ENCODE measurements around the gene ASPRV1. TPM values are rescaled to one million over a fixed set of nuclear protein-coding genes. Genes with fewer than 3 reads are reported as not detected.

The ASPRV1 gene
- total RNA-seq, 1 experiment from 2014 or later, result 1.3 TPM

- Mint-ChIP-seq H3K4me3 (no peak overlapping the region), H3K36me3 (no peaks in the 10 kb centered on the region), H3K27ac (no peak overlapping the region; the same call in 1 of the 2 replicates), H3K4me1 (no peaks in the 10 kb centered on the region), H3K9me3 (peaks cover 3% of the 10 kb centered on the region; the same call in 1 of the 2 replicates), H3K27me3 (ENCODE audit: low read depth) (no peaks in the 10 kb centered on the region; the same call in 1 of the 2 replicates)
- CTCF ChIA-PET, result interaction anchor here (1.3 kb wide), 1 partner anchor 84 kb away, joined by 4 read pairs; no protein-coding TSS in a partner anchor
- POLR2A ChIA-PET, result no interaction called here
- DNase-seq (ENCODE audit: low spot score) (no peak), ATAC-seq (no peak)
- TF ChIP-seq NFE2L1 (CRISPR knock-in tag; IDR thresholded peaks at IDR 0.05) (no peak), TEAD4 (CRISPR knock-in tag; IDR thresholded peaks at IDR 0.05) (no peak), STAT6 (CRISPR knock-in tag; conservative IDR thresholded peaks at IDR 0.05; ENCODE audit: low read depth) (no peak), RORB (CRISPR knock-in tag; IDR thresholded peaks at IDR 0.05) (no peak), ATF1 (CRISPR knock-in tag; IDR thresholded peaks at IDR 0.05) (no peak)
- TF ChIP-seq, protein P1, sequence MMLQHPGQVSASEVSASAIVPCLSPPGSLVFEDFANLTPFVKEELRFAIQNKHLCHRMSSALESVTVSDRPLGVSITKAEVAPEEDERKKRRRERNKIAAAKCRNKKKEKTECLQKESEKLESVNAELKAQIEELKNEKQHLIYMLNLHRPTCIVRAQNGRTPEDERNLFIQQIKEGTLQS (CRISPR knock-in tag; conservative IDR thresholded peaks at IDR 0.05), result no peak
These were observed 25.3 kb upstream of the ASPRV1 start for GRCh38 chr2:69986691-69987090.

DNA sequence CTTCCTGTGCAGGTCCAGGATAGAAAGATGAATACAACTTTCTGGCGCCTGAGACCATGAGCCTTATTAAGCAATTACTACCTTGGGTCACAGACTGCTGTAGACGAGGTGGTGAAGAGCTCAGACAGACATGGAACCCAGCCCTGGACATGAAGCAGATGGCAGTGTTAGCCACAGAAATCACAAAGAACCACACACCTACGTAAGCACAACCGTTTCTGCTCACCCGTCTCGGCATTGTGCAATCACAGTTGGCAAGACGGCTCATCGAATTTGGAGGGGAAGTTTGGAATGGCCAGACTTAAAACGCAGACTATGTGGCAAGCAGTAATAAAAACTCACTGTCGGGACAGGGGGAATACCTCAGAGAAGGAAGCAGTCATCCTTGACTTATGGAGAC is 24.3 kb upstream of the ASPRV1 start:
- POLR2A ChIA-PET, result no interaction called here
- Mint-ChIP-seq H3K4me3 (no peak overlapping the region), H3K4me1 (no peaks in the 10 kb centered on the region), H3K27me3 (ENCODE audit: low read depth) (no peaks in the 10 kb centered on the region; the same call in 1 of the 2 replicates), H3K27ac (no peak overlapping the region), H3K36me3 (no peaks in the 10 kb centered on the region), H3K9me3 (peaks cover 3% of the 10 kb centered on the region; the same call in 1 of the 2 replicates)
- no peak for ATAC-seq
- DNase-seq (ENCODE audit: low spot score), result no peak
- CTCF ChIA-PET, result interaction anchor here (1.3 kb wide), 1 partner anchor 85 kb away, joined by 4 read pairs; no protein-coding TSS in a partner anchor
- no peak for TF ChIP-seq JUN (CRISPR knock-in tag; IDR thresholded peaks at IDR 0.05)
- TF ChIP-seq SOX15 (CRISPR knock-in tag; IDR thresholded peaks at IDR 0.05), result no peak
- no peak for TF ChIP-seq ZNF232 (CRISPR knock-in tag; IDR thresholded peaks at IDR 0.05)
- TF ChIP-seq, protein P2, sequence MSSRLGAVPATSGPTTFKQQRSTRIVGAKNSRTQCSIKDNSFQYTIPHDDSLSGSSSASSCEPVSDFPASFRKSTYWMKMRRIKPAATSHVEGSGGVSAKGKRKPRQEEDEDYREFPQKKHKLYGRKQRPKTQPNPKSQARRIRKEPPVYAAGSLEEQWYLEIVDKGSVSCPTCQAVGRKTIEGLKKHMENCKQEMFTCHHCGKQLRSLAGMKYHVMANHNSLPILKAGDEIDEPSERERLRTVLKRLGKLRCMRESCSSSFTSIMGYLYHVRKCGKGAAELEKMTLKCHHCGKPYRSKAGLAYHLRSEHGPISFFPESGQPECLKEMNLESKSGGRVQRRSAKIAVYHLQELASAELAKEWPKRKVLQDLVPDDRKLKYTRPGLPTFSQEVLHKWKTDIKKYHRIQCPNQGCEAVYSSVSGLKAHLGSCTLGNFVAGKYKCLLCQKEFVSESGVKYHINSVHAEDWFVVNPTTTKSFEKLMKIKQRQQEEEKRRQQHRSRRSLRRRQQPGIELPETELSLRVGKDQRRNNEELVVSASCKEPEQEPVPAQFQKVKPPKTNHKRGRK (CRISPR knock-in tag; IDR thresholded peaks at IDR 0.05; ENCODE audit: borderline replicate concordance), result no peak
- no peak for TF ChIP-seq KAT7 (CRISPR knock-in tag; IDR thresholded peaks at IDR 0.05; ENCODE audit: borderline replicate concordance)
- TF ChIP-seq ARID4B (CRISPR knock-in tag; IDR thresholded peaks at IDR 0.05; ENCODE audit: borderline replicate concordance), result no peak
- TF ChIP-seq NR3C1 (CRISPR knock-in tag; conservative IDR thresholded peaks at IDR 0.05; ENCODE audit: low read depth), result no peak
- TF ChIP-seq, protein P3, sequence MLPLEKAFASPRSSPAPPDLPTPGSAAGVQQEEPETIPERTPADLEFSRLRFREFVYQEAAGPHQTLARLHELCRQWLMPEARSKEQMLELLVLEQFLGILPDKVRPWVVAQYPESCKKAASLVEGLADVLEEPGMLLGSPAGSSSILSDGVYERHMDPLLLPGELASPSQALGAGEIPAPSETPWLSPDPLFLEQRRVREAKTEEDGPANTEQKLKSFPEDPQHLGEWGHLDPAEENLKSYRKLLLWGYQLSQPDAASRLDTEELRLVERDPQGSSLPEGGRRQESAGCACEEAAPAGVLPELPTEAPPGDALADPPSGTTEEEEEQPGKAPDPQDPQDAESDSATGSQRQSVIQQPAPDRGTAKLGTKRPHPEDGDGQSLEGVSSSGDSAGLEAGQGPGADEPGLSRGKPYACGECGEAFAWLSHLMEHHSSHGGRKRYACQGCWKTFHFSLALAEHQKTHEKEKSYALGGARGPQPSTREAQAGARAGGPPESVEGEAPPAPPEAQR (CRISPR knock-in tag; IDR thresholded peaks at IDR 0.05), result no peak
